ENCODE results near the gene ARHGAP24.

- no peak for TF ChIP-seq CTCF (IDR thresholded peaks at IDR 0.05; ENCODE audit: low read length)
- no peak for TF ChIP-seq EZH2phosphoT487 (IDR thresholded peaks at IDR 0.05; ENCODE audit: low read length)
- TF ChIP-seq EZH2 (optimal IDR thresholded peaks at IDR 0.05; ENCODE audit: low read depth, low read length) = no peak
These were observed 782 bp downstream of the ARHGAP24 start for GRCh38 chr4:85475631-85476233.

Data from MM.1S (cell line).